ENCODE data around the gene SRRD.

The SRRD gene

GRCh38 chr22:26474682-26475081, 9.0 kb upstream of the SRRD start:
- no peaks in the 10 kb centered on the region for H3K9me3 ChIP-seq (ENCODE audit: control insufficient read depth, insufficient read depth, low read depth, low read length)
- no peaks in the 10 kb centered on the region for H3K27me3 ChIP-seq (ENCODE audit: control insufficient read depth, insufficient read depth, low read length)
- peaks cover under 1% of the 10 kb centered on the region; the same call in 1 of the 2 replicates for H3K4me1 ChIP-seq (ENCODE audit: control insufficient read depth, insufficient read depth, low read length)
- peaks cover 86% of the 10 kb centered on the region for H3K36me3 ChIP-seq (ENCODE audit: control insufficient read depth, insufficient read depth, low read length)
- no peak overlapping the region for H3K4me3 ChIP-seq (ENCODE audit: low read depth, low read length)
- no peak overlapping the region for H3K9ac ChIP-seq (ENCODE audit: low read length)
- H3K27ac ChIP-seq (ENCODE audit: low read depth, low read length): no peak overlapping the region

- no peaks in the 10 kb centered on the region for H3K9me3 ChIP-seq (ENCODE audit: control insufficient read depth, insufficient read depth, low read depth, low read length)
- H3K36me3 ChIP-seq (ENCODE audit: control insufficient read depth, insufficient read depth, low read length): peaks cover 79% of the 10 kb centered on the region
- H3K27ac ChIP-seq (ENCODE audit: low read depth, low read length): no peak overlapping the region
- no peak overlapping the region for H3K9ac ChIP-seq (ENCODE audit: low read length)
- no peaks in the 10 kb centered on the region for H3K27me3 ChIP-seq (ENCODE audit: control insufficient read depth, insufficient read depth, low read length)
- no peak overlapping the region for H3K4me3 ChIP-seq (ENCODE audit: low read depth, low read length)
- peaks cover 19% of the 10 kb centered on the region for H3K4me1 ChIP-seq (ENCODE audit: control insufficient read depth, insufficient read depth, low read length)
Measured at GRCh38 chr22:26476705-26477340, 6.9 kb upstream of the SRRD start.

GRCh38 chr22:26477341-26477731, 6.3 kb upstream of the SRRD start:
- Histone ChIP-seq H3K36me3 (ENCODE audit: control insufficient read depth, insufficient read depth, low read length) (peaks cover 74% of the 10 kb centered on the region), H3K9me3 (ENCODE audit: control insufficient read depth, insufficient read depth, low read depth, low read length) (no peaks in the 10 kb centered on the region), H3K9ac (ENCODE audit: low read length) (peak overlapping the region; percentile 22), H3K4me3 (ENCODE audit: low read depth, low read length) (no peak overlapping the region), H3K4me1 (ENCODE audit: control insufficient read depth, insufficient read depth, low read length) (peaks cover 19% of the 10 kb centered on the region), H3K27ac (ENCODE audit: low read depth, low read length) (no peak overlapping the region), H3K27me3 (ENCODE audit: control insufficient read depth, insufficient read depth, low read length) (no peaks in the 10 kb centered on the region)

- Histone ChIP-seq H3K9ac (ENCODE audit: low read length) (peak overlapping the region; percentile 23), H3K4me3 (ENCODE audit: low read depth, low read length) (peak overlapping the region; percentile 3), H3K36me3 (ENCODE audit: control insufficient read depth, insufficient read depth, low read length) (peaks cover 56% of the 10 kb centered on the region), H3K27ac (ENCODE audit: low read depth, low read length) (no peak overlapping the region), H3K27me3 (ENCODE audit: control insufficient read depth, insufficient read depth, low read length) (no peaks in the 10 kb centered on the region), H3K4me1 (ENCODE audit: control insufficient read depth, insufficient read depth, low read length) (peaks cover 25% of the 10 kb centered on the region), H3K9me3 (ENCODE audit: control insufficient read depth, insufficient read depth, low read depth, low read length) (no peaks in the 10 kb centered on the region)
Measured at GRCh38 chr22:26479043-26479791, 4.5 kb upstream of the SRRD start.

GRCh38 chr22:26479792-26480610, 3.7 kb upstream of the SRRD start:
- H3K27me3 ChIP-seq (ENCODE audit: control insufficient read depth, insufficient read depth, low read length): no peaks in the 10 kb centered on the region
- H3K27ac ChIP-seq (ENCODE audit: low read depth, low read length): no peak overlapping the region
- H3K9ac ChIP-seq (ENCODE audit: low read length): peak overlapping the region; percentile 27
- H3K4me1 ChIP-seq (ENCODE audit: control insufficient read depth, insufficient read depth, low read length): peaks cover 29% of the 10 kb centered on the region
- peaks cover 51% of the 10 kb centered on the region for H3K36me3 ChIP-seq (ENCODE audit: control insufficient read depth, insufficient read depth, low read length)
- no peaks in the 10 kb centered on the region for H3K9me3 ChIP-seq (ENCODE audit: control insufficient read depth, insufficient read depth, low read depth, low read length)
- peak overlapping the region; percentile 30 for H3K4me3 ChIP-seq (ENCODE audit: low read depth, low read length)

GRCh38 chr22:26480611-26480932, 3.1 kb upstream of the SRRD start:
- no peak overlapping the region for H3K27ac ChIP-seq (ENCODE audit: low read depth, low read length)
- peaks cover 29% of the 10 kb centered on the region for H3K4me1 ChIP-seq (ENCODE audit: control insufficient read depth, insufficient read depth, low read length)
- H3K36me3 ChIP-seq (ENCODE audit: control insufficient read depth, insufficient read depth, low read length): peaks cover 48% of the 10 kb centered on the region
- H3K27me3 ChIP-seq (ENCODE audit: control insufficient read depth, insufficient read depth, low read length): no peaks in the 10 kb centered on the region
- peak overlapping the region; percentile 30; the same call in 1 of the 2 replicates for H3K4me3 ChIP-seq (ENCODE audit: low read depth, low read length)
- H3K9me3 ChIP-seq (ENCODE audit: control insufficient read depth, insufficient read depth, low read depth, low read length): no peaks in the 10 kb centered on the region
- H3K9ac ChIP-seq (ENCODE audit: low read length): peak overlapping the region; percentile 27

GRCh38 chr22:26481112-26481693, 2.5 kb upstream of the SRRD start:
- H3K4me3 ChIP-seq (ENCODE audit: low read depth, low read length): no peak overlapping the region
- H3K27me3 ChIP-seq (ENCODE audit: control insufficient read depth, insufficient read depth, low read length): no peaks in the 10 kb centered on the region
- H3K36me3 ChIP-seq (ENCODE audit: control insufficient read depth, insufficient read depth, low read length): peaks cover 48% of the 10 kb centered on the region
- H3K27ac ChIP-seq (ENCODE audit: low read depth, low read length): no peak overlapping the region
- H3K4me1 ChIP-seq (ENCODE audit: control insufficient read depth, insufficient read depth, low read length): peaks cover 29% of the 10 kb centered on the region
- H3K9me3 ChIP-seq (ENCODE audit: control insufficient read depth, insufficient read depth, low read depth, low read length): no peaks in the 10 kb centered on the region
- H3K9ac ChIP-seq (ENCODE audit: low read length): no peak overlapping the region

GRCh38 chr22:26481694-26482093, 2.0 kb upstream of the SRRD start:
- H3K4me1 ChIP-seq (ENCODE audit: control insufficient read depth, insufficient read depth, low read length): peaks cover 29% of the 10 kb centered on the region
- H3K9me3 ChIP-seq (ENCODE audit: control insufficient read depth, insufficient read depth, low read depth, low read length): no peaks in the 10 kb centered on the region
- H3K36me3 ChIP-seq (ENCODE audit: control insufficient read depth, insufficient read depth, low read length): peaks cover 48% of the 10 kb centered on the region
- H3K27me3 ChIP-seq (ENCODE audit: control insufficient read depth, insufficient read depth, low read length): no peaks in the 10 kb centered on the region
- no peak overlapping the region for H3K4me3 ChIP-seq (ENCODE audit: low read depth, low read length)
- no peak overlapping the region for H3K27ac ChIP-seq (ENCODE audit: low read depth, low read length)
- H3K9ac ChIP-seq (ENCODE audit: low read length): no peak overlapping the region

- Histone ChIP-seq H3K36me3 (ENCODE audit: control insufficient read depth, insufficient read depth, low read length) (peaks cover 44% of the 10 kb centered on the region), H3K27me3 (ENCODE audit: control insufficient read depth, insufficient read depth, low read length) (no peaks in the 10 kb centered on the region), H3K9ac (ENCODE audit: low read length) (no peak overlapping the region), H3K4me3 (ENCODE audit: low read depth, low read length) (peak overlapping the region; percentile 92; the same call in 1 of the 2 replicates), H3K27ac (ENCODE audit: low read depth, low read length) (no peak overlapping the region), H3K9me3 (ENCODE audit: control insufficient read depth, insufficient read depth, low read depth, low read length) (no peaks in the 10 kb centered on the region), H3K4me1 (ENCODE audit: control insufficient read depth, insufficient read depth, low read length) (peaks cover 29% of the 10 kb centered on the region)
Measured at GRCh38 chr22:26482161-26482560, 1.5 kb upstream of the SRRD start.

- H3K27ac ChIP-seq (ENCODE audit: low read depth, low read length): peak overlapping the region; percentile 80
- peak overlapping the region; percentile 84 for H3K9ac ChIP-seq (ENCODE audit: low read length)
- H3K4me1 ChIP-seq (ENCODE audit: control insufficient read depth, insufficient read depth, low read length): peaks cover 29% of the 10 kb centered on the region
- no peaks in the 10 kb centered on the region for H3K27me3 ChIP-seq (ENCODE audit: control insufficient read depth, insufficient read depth, low read length)
- peak overlapping the region; percentile 92 for H3K4me3 ChIP-seq (ENCODE audit: low read depth, low read length)
- H3K36me3 ChIP-seq (ENCODE audit: control insufficient read depth, insufficient read depth, low read length): peaks cover 44% of the 10 kb centered on the region
- H3K9me3 ChIP-seq (ENCODE audit: control insufficient read depth, insufficient read depth, low read depth, low read length): no peaks in the 10 kb centered on the region
Measured at GRCh38 chr22:26483043-26483438, 636 bp upstream of the SRRD start.
